Measurements from ENCODE around the gene POLR3GL. TPM values are rescaled to one million over a fixed set of nuclear protein-coding genes. Genes with fewer than 3 reads are reported as not detected.

Gene POLR3GL
- polyA plus RNA-seq, 1 donor (not counting 4 experiments of a cell fraction or from before 2014, with no cell fraction given) = 14.0 TPM

- FAIRE-seq (no peak), DNase-seq (ENCODE audit: low read depth, low spot score) (no peak)
- Histone ChIP-seq H3K27ac (ENCODE audit: control insufficient read depth, insufficient read depth, low read length) (no peak overlapping the region), H3K9ac (ENCODE audit: control insufficient read depth, extremely low read depth, insufficient read depth, low read length) (no peak overlapping the region), H3K9me3 (ENCODE audit: control insufficient read depth, low read depth, low read length) (no peaks in the 10 kb centered on the region), H3K36me3 (ENCODE audit: control insufficient read depth in 2 of 2, extremely low read depth in 1 of 2, insufficient read depth in 2 of 2, low read length in 2 of 2) (no peaks in the 10 kb centered on the region), H3K4me1 (ENCODE audit: control insufficient read depth, extremely low read depth, insufficient read depth, low read length) (peaks cover 55% of the 10 kb centered on the region), H4K20me1 (ENCODE audit: control insufficient read depth, extremely low read depth, insufficient read depth, low read length) (no peaks in the 10 kb centered on the region), H3K4me3 (ENCODE audit: control insufficient read depth in 2 of 3, extremely low read depth in 1 of 3, insufficient read depth in 2 of 3, low read depth in 1 of 3, low read length in 3 of 3) (no peak overlapping the region), H3K9me1 (ENCODE audit: control insufficient read depth, extremely low read depth, insufficient read depth, low read length) (no peaks in the 10 kb centered on the region), H2AFZ (ENCODE audit: control insufficient read depth, low read length) (no peak overlapping the region), H3K27me3 (ENCODE audit: control insufficient read depth, extremely low read depth, insufficient read depth, low read length) (no peaks in the 10 kb centered on the region), H3K4me2 (ENCODE audit: control insufficient read depth, extremely low read depth, insufficient read depth, low read depth, low read length) (no peak overlapping the region), H3K79me2 (ENCODE audit: control insufficient read depth, insufficient read depth, low read length) (no peaks in the 10 kb centered on the region)
- dilution Hi-C loops (cut with MboI; ENCODE audit: extremely low pct_ligation_motif_present, low sequenced_read_pairs) = no loop called here
- TF ChIP-seq CTCF (optimal IDR thresholded peaks at IDR 0.05 in 1 of 3, IDR thresholded peaks at IDR 0.05 in 1 of 3, conservative IDR thresholded peaks at IDR 0.05 in 1 of 3; ENCODE audit: extremely low read depth in 1 of 3, insufficient read depth in 2 of 3, low read length in 3 of 3) (no peak), EZH2 (IDR thresholded peaks at IDR 0.05; ENCODE audit: low read length) (no peak)
Measured at GRCh38 chr1:145980457-145980994, 16.0 kb downstream of the POLR3GL start.

GRCh38 chr1:145982010-145982723, 17.7 kb downstream of the POLR3GL start:
- Histone ChIP-seq H3K36me3 (ENCODE audit: control insufficient read depth in 2 of 2, extremely low read depth in 1 of 2, insufficient read depth in 2 of 2, low read length in 2 of 2) (no peaks in the 10 kb centered on the region), H3K9me1 (ENCODE audit: control insufficient read depth, extremely low read depth, insufficient read depth, low read length) (no peaks in the 10 kb centered on the region), H3K27ac (ENCODE audit: control insufficient read depth, insufficient read depth, low read length) (no peak overlapping the region), H3K4me3 (ENCODE audit: control insufficient read depth in 2 of 3, extremely low read depth in 1 of 3, insufficient read depth in 2 of 3, low read depth in 1 of 3, low read length in 3 of 3) (no peak overlapping the region), H2AFZ (ENCODE audit: control insufficient read depth, low read length) (no peak overlapping the region), H3K9ac (ENCODE audit: control insufficient read depth, extremely low read depth, insufficient read depth, low read length) (no peak overlapping the region), H3K27me3 (ENCODE audit: control insufficient read depth, extremely low read depth, insufficient read depth, low read length) (no peaks in the 10 kb centered on the region), H3K79me2 (ENCODE audit: control insufficient read depth, insufficient read depth, low read length) (no peaks in the 10 kb centered on the region), H3K4me2 (ENCODE audit: control insufficient read depth, extremely low read depth, insufficient read depth, low read depth, low read length) (no peak overlapping the region), H3K9me3 (ENCODE audit: control insufficient read depth, low read depth, low read length) (no peaks in the 10 kb centered on the region), H3K4me1 (ENCODE audit: control insufficient read depth, extremely low read depth, insufficient read depth, low read length) (peaks cover 61% of the 10 kb centered on the region), H4K20me1 (ENCODE audit: control insufficient read depth, extremely low read depth, insufficient read depth, low read length) (no peaks in the 10 kb centered on the region)
- FAIRE-seq (no peak), DNase-seq (ENCODE audit: low read depth, low spot score) (no peak)
- no peak for TF ChIP-seq EZH2 (IDR thresholded peaks at IDR 0.05; ENCODE audit: low read length)
- TF ChIP-seq CTCF (optimal IDR thresholded peaks at IDR 0.05 in 1 of 3, IDR thresholded peaks at IDR 0.05 in 1 of 3, conservative IDR thresholded peaks at IDR 0.05 in 1 of 3; ENCODE audit: extremely low read depth in 1 of 3, insufficient read depth in 2 of 3, low read length in 3 of 3) = no peak
- dilution Hi-C loops (cut with MboI; ENCODE audit: extremely low pct_ligation_motif_present, low sequenced_read_pairs) = no loop called here
